ENCODE results near the gene CALY.

GRCh38 chr10:133353202-133353959, 16.7 kb upstream of the CALY start:
- TF ChIP-seq CTCF (IDR thresholded peaks at IDR 0.05) (no peak), POLR2AphosphoS5 (IDR thresholded peaks at IDR 0.05) (no peak)
